ENCODE results near the gene TNFRSF1A.

- TF ChIP-seq CTCF (conservative IDR thresholded peaks at IDR 0.05; ENCODE audit: low read length) (no peak), EZH2phosphoT487 (IDR thresholded peaks at IDR 0.05; ENCODE audit: borderline replicate concordance) (no peak)
These were observed 22.1 kb upstream of the TNFRSF1A start for GRCh38 chr12:6364044-6364374.

All from Loucy (cell line).